Right ventricle myocardium inferior (tissue), 1 donor: ENCODE measurements around the gene ZNF248. TPM values are rescaled to one million over a fixed set of nuclear protein-coding genes. Genes with fewer than 3 reads are reported as not detected.

Experiments
- ATAC-seq: fragments of 200-7000 bp; cut with Tn5 transposase; one replicate; pipeline ENCODE4 v1.9.1; 2020; ENCODE audit warnings: mild to moderate bottlenecking, moderate library complexity
- DNase-seq: peaks from one replicate; pipeline ENCODE4 v3.0.0; 2021; ENCODE audit errors: missing footprints
- intact Hi-C: fragments of 100-400 bp; cut with DNase I; formaldehyde crosslinking; loops from one replicate; pipeline ENCODE4 v1.11.0; 2022
- total RNA-seq: library from RNA; stranded (reverse); fragmentation: NEBNext Ultra II Directional; extraction: Animal tissue kit (Norgen Biotek cat#: 25700); gene quantifications from one replicate; pipeline ENCODE4 v1.2.1, GENCODE V29; 2021
- donor health status: DM: no; HTN: yes; CAD: no; lungs with severe emphysema.

Gene ZNF248
- total RNA-seq, 1 donor from 2014 or later, result 13.2 TPM

GRCh38 chr10:37839243-37839642, 18.2 kb downstream of the ZNF248 start:
- ATAC-seq (no peak), DNase-seq (no peak)
- intact Hi-C loops, result no loop called here

GRCh38 chr10:37831495-37832333, 25.7 kb downstream of the ZNF248 start:
- no peak for DNase-seq
- intact Hi-C loops, result no loop called here
- no peak for ATAC-seq

GRCh38 chr10:37826806-37827205, 30.6 kb downstream of the ZNF248 start:
- no peak for DNase-seq
- intact Hi-C loops, result no loop called here
- no peak for ATAC-seq

GRCh38 chr10:37821237-37821636, 36.2 kb downstream of the ZNF248 start:
- DNase-seq (no peak), ATAC-seq (no peak)
- intact Hi-C loops, result no loop called here

GRCh38 chr10:37819797-37820196, 37.6 kb downstream of the ZNF248 start:
- ATAC-seq (no peak), DNase-seq (no peak)
- intact Hi-C loops, result no loop called here

- DNase-seq (no peak), ATAC-seq (no peak)
- intact Hi-C loops, result no loop called here
These were observed 41.1 kb downstream of the ZNF248 start for GRCh38 chr10:37816290-37816689.

- DNase-seq (no peak), ATAC-seq (no peak)
- intact Hi-C loops, result no loop called here
These were observed 43.6 kb downstream of the ZNF248 start for GRCh38 chr10:37813763-37814162.

GRCh38 chr10:37812290-37812689, 45.1 kb downstream of the ZNF248 start:
- intact Hi-C loops, result no loop called here
- ATAC-seq (no peak), DNase-seq (no peak)

- peak; percentile 56 for ATAC-seq
- no peak for DNase-seq
- intact Hi-C loops, result no loop called here
These were observed 54.1 kb downstream of the ZNF248 start for GRCh38 chr10:37803269-37803668.

- ATAC-seq (no peak), DNase-seq (no peak)
- intact Hi-C loops, result no loop called here
These were observed 55.9 kb downstream of the ZNF248 start for GRCh38 chr10:37801557-37801956.

GRCh38 chr10:37794305-37794976, 63.0 kb downstream of the ZNF248 start:
- no peak for DNase-seq
- intact Hi-C loops, result no loop called here

GRCh38 chr10:37789590-37789989, 67.8 kb downstream of the ZNF248 start:
- no peak for DNase-seq
- intact Hi-C loops, result no loop called here
- ATAC-seq, result no peak

More at GRCh38 chr10:37794305-37794976, 63.0 kb downstream of the ZNF248 start:
- no peak for ATAC-seq

- no peak for ATAC-seq
- DNase-seq, result no peak
- intact Hi-C loops, result no loop called here
These were observed 72.7 kb downstream of the ZNF248 start for GRCh38 chr10:37784678-37785077.

GRCh38 chr10:37780536-37780935, 76.9 kb downstream of the ZNF248 start:
- DNase-seq (no peak), ATAC-seq (no peak)

GRCh38 chr10:37777056-37777455, 80.4 kb downstream of the ZNF248 start:
- intact Hi-C loops, result no loop called here
- ATAC-seq (no peak), DNase-seq (no peak)

More at GRCh38 chr10:37780536-37780935, 76.9 kb downstream of the ZNF248 start:
- intact Hi-C loops, result no loop called here

- ATAC-seq, result no peak
- DNase-seq, result no peak
- intact Hi-C loops, result no loop called here
These were observed 81.8 kb downstream of the ZNF248 start for GRCh38 chr10:37775612-37776011.

GRCh38 chr10:37774351-37774750, 83.1 kb downstream of the ZNF248 start:
- ATAC-seq, result no peak
- intact Hi-C loops, result no loop called here
- no peak for DNase-seq

GRCh38 chr10:37765216-37765615, 92.2 kb downstream of the ZNF248 start:
- no peak for DNase-seq
- intact Hi-C loops, result no loop called here
- ATAC-seq, result no peak

GRCh38 chr10:37763132-37763531, 94.3 kb downstream of the ZNF248 start:
- ATAC-seq, result no peak

GRCh38 chr10:37762287-37762686, 95.1 kb downstream of the ZNF248 start:
- intact Hi-C loops, result no loop called here
- DNase-seq, result no peak
- no peak for ATAC-seq

More at GRCh38 chr10:37763132-37763531, 94.3 kb downstream of the ZNF248 start:
- intact Hi-C loops, result no loop called here
- DNase-seq, result no peak
